ENCODE measurements around the gene FERMT3.
"Not testable (repeated sequence)": the region's sequence is repeated elsewhere in the genome, so short reads cannot be mapped to it uniquely, and the experiment has no call there.

Gene FERMT3

GRCh38 chr11:64206457-64207255 is at the start of gene FERMT3:
FERMT3 (plus strand) TSS chr11:64206721; CDS start chr11:64207365, 644 bp downstream.
- no peak within 1 kb of the TSS for H3K4me3 ChIP-seq (ENCODE audit: insufficient read length, low read depth)
- TF ChIP-seq ZNF274 (IDR thresholded peaks at IDR 0.05; ENCODE audit: low read depth, low read length) (no peak), YY1 (IDR thresholded peaks at IDR 0.05; ENCODE audit: insufficient read depth, insufficient read length) (no peak), SUZ12 (IDR thresholded peaks at IDR 0.05; ENCODE audit: extremely low read depth, insufficient read depth, insufficient read length) (no peak)
- H3K9ac ChIP-seq (ENCODE audit: insufficient read length, low read depth), result peak within 1 kb of the TSS; percentile 9
- peaks cover 23% of the 10 kb centered on the region for H3K4me1 ChIP-seq (ENCODE audit: insufficient read depth, insufficient read length)
- peaks cover 77% of the 10 kb centered on the region for H3K36me3 ChIP-seq (ENCODE audit: insufficient read depth, insufficient read length, low read length)
- H3K27me3 ChIP-seq (ENCODE audit: insufficient read depth, insufficient read length), result no peaks in the 10 kb centered on the region
- no peak for DNase-seq (ENCODE audit: low read depth, low spot score)
- no peaks in the 10 kb centered on the region for H3K9me3 ChIP-seq (ENCODE audit: insufficient read depth, low read length)

- no peak for TF ChIP-seq SUZ12 (IDR thresholded peaks at IDR 0.05; ENCODE audit: extremely low read depth, insufficient read depth, insufficient read length)
- no peak for TF ChIP-seq ZNF274 (IDR thresholded peaks at IDR 0.05; ENCODE audit: low read depth, low read length)
- TF ChIP-seq YY1 (IDR thresholded peaks at IDR 0.05; ENCODE audit: insufficient read depth, insufficient read length), result no peak
- Histone ChIP-seq H3K4me1 (ENCODE audit: insufficient read depth, insufficient read length) (peaks cover 20% of the 10 kb centered on the region), H3K36me3 (ENCODE audit: insufficient read depth, insufficient read length, low read length) (no peaks in the 10 kb centered on the region), H3K4me3 (ENCODE audit: insufficient read length, low read depth) (no peak overlapping the region), H3K9me3 (ENCODE audit: insufficient read depth, low read length) (no peaks in the 10 kb centered on the region), H3K27me3 (ENCODE audit: insufficient read depth, insufficient read length) (peaks cover 2% of the 10 kb centered on the region), H3K9ac (ENCODE audit: insufficient read length, low read depth) (no peak overlapping the region)
- DNase-seq (ENCODE audit: low read depth, low spot score), result no peak
These were observed 48.7 kb upstream of the FERMT3 start for GRCh38 chr11:64157631-64158394.

GRCh38 chr11:64161037-64161436 is 45.5 kb upstream of the FERMT3 start:
- TF ChIP-seq ZNF274 (IDR thresholded peaks at IDR 0.05; ENCODE audit: low read depth, low read length) (no peak), YY1 (IDR thresholded peaks at IDR 0.05; ENCODE audit: insufficient read depth, insufficient read length) (no peak), SUZ12 (IDR thresholded peaks at IDR 0.05; ENCODE audit: extremely low read depth, insufficient read depth, insufficient read length) (no peak)
- H3K9ac ChIP-seq (ENCODE audit: insufficient read length, low read depth), result no peak overlapping the region
- H3K4me3 ChIP-seq (ENCODE audit: insufficient read length, low read depth), result no peak overlapping the region
- H3K9me3 ChIP-seq (ENCODE audit: insufficient read depth, low read length), result peaks cover 6% of the 10 kb centered on the region; the same call in 1 of the 2 replicates
- no peaks in the 10 kb centered on the region for H3K27me3 ChIP-seq (ENCODE audit: insufficient read depth, insufficient read length)
- H3K4me1 ChIP-seq (ENCODE audit: insufficient read depth, insufficient read length), result peaks cover 15% of the 10 kb centered on the region
- DNase-seq (ENCODE audit: low read depth, low spot score), result no peak
- H3K36me3 ChIP-seq (ENCODE audit: insufficient read depth, insufficient read length, low read length), result no peaks in the 10 kb centered on the region

- not testable (repeated sequence) for H3K9ac ChIP-seq (ENCODE audit: insufficient read length, low read depth); H3K4me3 ChIP-seq (ENCODE audit: insufficient read length, low read depth); H3K36me3 ChIP-seq (ENCODE audit: insufficient read depth, insufficient read length, low read length); H3K27me3 ChIP-seq (ENCODE audit: insufficient read depth, insufficient read length); DNase-seq (ENCODE audit: low read depth, low spot score); H3K9me3 ChIP-seq (ENCODE audit: insufficient read depth, low read length)
- H3K4me1 ChIP-seq (ENCODE audit: insufficient read depth, insufficient read length), result peaks cover 15% of the 10 kb centered on the region
These were observed 43.8 kb upstream of the FERMT3 start for GRCh38 chr11:64162769-64163168.

GRCh38 chr11:64163951-64164350 is 42.6 kb upstream of the FERMT3 start:
- H3K9me3 ChIP-seq (ENCODE audit: insufficient read depth, low read length), result peaks cover 6% of the 10 kb centered on the region; the same call in 1 of the 2 replicates
- H3K4me3 ChIP-seq (ENCODE audit: insufficient read length, low read depth), result no peak overlapping the region
- H3K9ac ChIP-seq (ENCODE audit: insufficient read length, low read depth), result no peak overlapping the region
- H3K4me1 ChIP-seq (ENCODE audit: insufficient read depth, insufficient read length), result peaks cover 12% of the 10 kb centered on the region
- no peak for TF ChIP-seq SUZ12 (IDR thresholded peaks at IDR 0.05; ENCODE audit: extremely low read depth, insufficient read depth, insufficient read length)
- no peak for DNase-seq (ENCODE audit: low read depth, low spot score)
- peaks cover 8% of the 10 kb centered on the region for H3K27me3 ChIP-seq (ENCODE audit: insufficient read depth, insufficient read length)
- no peaks in the 10 kb centered on the region for H3K36me3 ChIP-seq (ENCODE audit: insufficient read depth, insufficient read length, low read length)

GRCh38 chr11:64164392-64165312 is 41.9 kb upstream of the FERMT3 start:
- H3K4me1 ChIP-seq (ENCODE audit: insufficient read depth, insufficient read length), result peaks cover 12% of the 10 kb centered on the region
- no peak for DNase-seq (ENCODE audit: low read depth, low spot score)
- TF ChIP-seq ZNF274 (IDR thresholded peaks at IDR 0.05; ENCODE audit: low read depth, low read length) (no peak), SUZ12 (IDR thresholded peaks at IDR 0.05; ENCODE audit: extremely low read depth, insufficient read depth, insufficient read length) (no peak), YY1 (IDR thresholded peaks at IDR 0.05; ENCODE audit: insufficient read depth, insufficient read length) (no peak)

More at GRCh38 chr11:64164392-64165312, 41.9 kb upstream of the FERMT3 start:
- H3K36me3 ChIP-seq (ENCODE audit: insufficient read depth, insufficient read length, low read length), result no peaks in the 10 kb centered on the region
- peak overlapping the region; percentile 81 for H3K9ac ChIP-seq (ENCODE audit: insufficient read length, low read depth)
- peaks cover 6% of the 10 kb centered on the region; the same call in 1 of the 2 replicates for H3K9me3 ChIP-seq (ENCODE audit: insufficient read depth, low read length)
- peak overlapping the region; percentile 68 for H3K4me3 ChIP-seq (ENCODE audit: insufficient read length, low read depth)
- peaks cover 8% of the 10 kb centered on the region for H3K27me3 ChIP-seq (ENCODE audit: insufficient read depth, insufficient read length)
